Vagina (tissue), 2 donors: ENCODE data around the gene POU6F2. TPM values are rescaled to one million over a fixed set of nuclear protein-coding genes. Genes with fewer than 3 reads are reported as not detected.

ENCODE experiments used
- DNase-seq, 2 donors: peaks; one replicate each; pipeline ENCODE4 v3.0.0-alpha.2; 2017; ENCODE audit errors: extremely low spot score in 2 of 2
- H3K27ac ChIP-seq: fragments of 200-600 bp; sonication (generic); one replicate; pipeline ENCODE4 v1.5.1; 2019
- H3K27me3 ChIP-seq: fragments of 200-600 bp; sonication (generic); one replicate; pipeline ENCODE4 v1.5.1; 2019
- H3K36me3 ChIP-seq, 2 donors: fragments of 200-600 bp; sonication (generic); one replicate each; pipeline ENCODE4 v1.5.1; 2017 to 2019
- H3K4me1 ChIP-seq: fragments of 200-600 bp; sonication (generic); one replicate; pipeline ENCODE4 v1.5.1; 2019
- H3K4me3 ChIP-seq, 2 donors: fragments of 200-600 bp; sonication (generic); 1 replicate in 1 of 2; 2 replicates in 1 of 2; pipeline ENCODE4 v1.5.1; 2016 to 2019
- H3K9me3 ChIP-seq: fragments of 200-600 bp; sonication (generic); one replicate; pipeline ENCODE4 v1.5.1; 2019
- CTCF ChIP-seq, 3 experiments: fragments of 450-650 bp in 2 of 3; fragments of 200-600 bp in 1 of 3; sonication (generic) in 1 of 3; IDR thresholded peaks; one replicate each; pipeline ENCODE4 v1.5.1; 2017 to 2019; ENCODE audit warnings: antibody characterized with exemption in 3 of 3, mild to moderate bottlenecking in 2 of 3, moderate library complexity in 2 of 3
- POLR2A ChIP-seq, 2 donors: fragments of 450-650 bp; IDR thresholded peaks; one replicate each; pipeline ENCODE4 v1.6.1; 2017; ENCODE audit warnings: antibody characterized with exemption in 2 of 2, mild to moderate bottlenecking in 2 of 2, moderate library complexity in 2 of 2
- POLR2AphosphoS5 ChIP-seq, 2 donors: sonication (generic); formaldehyde crosslinking; IDR thresholded peaks; one replicate each; pipeline ENCODE4 v1.9.0; 2017; ENCODE audit warnings: antibody characterized with exemption in 2 of 2, mild to moderate bottlenecking in 2 of 2, low read depth in 1 of 2; ENCODE audit not compliant: insufficient read depth in 1 of 2
- intact Hi-C: fragments of 100-400 bp; cut with DNase I; formaldehyde crosslinking; loops from one replicate; pipeline ENCODE4 v1.15.1; 2023
- total RNA-seq: library from RNA; depleted of rRNA; stranded (reverse); fragments of >200 nt; gene quantifications from one replicate; pipeline ENCODE4 v1.2.3, GENCODE V29; 2016

POU6F2 gene
- total RNA-seq, 1 donor from 2014 or later: not detected

- no peak overlapping the region for H3K4me3 ChIP-seq
- H3K27ac ChIP-seq: no peak overlapping the region
- intact Hi-C loops: no loop called here
- TF ChIP-seq CTCF (IDR thresholded peaks at IDR 0.05) (no peak), POLR2AphosphoS5 (IDR thresholded peaks at IDR 0.05; ENCODE audit: insufficient read depth in 1 of 2, low read depth in 1 of 2) (no peak), POLR2A (IDR thresholded peaks at IDR 0.05) (no peak)
- H3K4me1 ChIP-seq: no peaks in the 10 kb centered on the region
- no peaks in the 10 kb centered on the region for H3K9me3 ChIP-seq
- no peaks in the 10 kb centered on the region for H3K36me3 ChIP-seq
- H3K27me3 ChIP-seq: no peaks in the 10 kb centered on the region
- no peak for DNase-seq
Observed at GRCh38 chr7:39461263-39461820, 483.6 kb downstream of the POU6F2 start.

- DNase-seq: no peak
- intact Hi-C loops: no loop called here
- no peaks in the 10 kb centered on the region for H3K27me3 ChIP-seq
- no peaks in the 10 kb centered on the region for H3K36me3 ChIP-seq
- TF ChIP-seq POLR2AphosphoS5 (IDR thresholded peaks at IDR 0.05; ENCODE audit: insufficient read depth in 1 of 2, low read depth in 1 of 2) (no peak), CTCF (IDR thresholded peaks at IDR 0.05) (no peak), POLR2A (IDR thresholded peaks at IDR 0.05) (no peak)
- no peak overlapping the region for H3K27ac ChIP-seq
- no peak overlapping the region for H3K4me3 ChIP-seq
- H3K4me1 ChIP-seq: no peaks in the 10 kb centered on the region
- no peaks in the 10 kb centered on the region for H3K9me3 ChIP-seq
Observed at GRCh38 chr7:39463252-39463651, 485.5 kb downstream of the POU6F2 start.

- Histone ChIP-seq H3K36me3 (no peaks in the 10 kb centered on the region), H3K9me3 (no peaks in the 10 kb centered on the region), H3K27me3 (no peaks in the 10 kb centered on the region), H3K4me1 (no peaks in the 10 kb centered on the region), H3K27ac (no peak overlapping the region), H3K4me3 (no peak overlapping the region)
- DNase-seq: no peak
- intact Hi-C loops: no loop called here
- no peak for TF ChIP-seq POLR2A (IDR thresholded peaks at IDR 0.05)
- TF ChIP-seq POLR2AphosphoS5 (IDR thresholded peaks at IDR 0.05; ENCODE audit: insufficient read depth in 1 of 2, low read depth in 1 of 2): no peak
- no peak for TF ChIP-seq CTCF (IDR thresholded peaks at IDR 0.05)
Observed at GRCh38 chr7:39464350-39465054, 486.8 kb downstream of the POU6F2 start.

GRCh38 chr7:39465055-39465929 is 487.6 kb downstream of the POU6F2 start:
- Histone ChIP-seq H3K9me3 (no peaks in the 10 kb centered on the region), H3K27ac (no peak overlapping the region), H3K4me3 (no peak overlapping the region), H3K36me3 (no peaks in the 10 kb centered on the region), H3K4me1 (no peaks in the 10 kb centered on the region), H3K27me3 (no peaks in the 10 kb centered on the region)
- intact Hi-C loops: no loop called here
- no peak for TF ChIP-seq POLR2A (IDR thresholded peaks at IDR 0.05)
- TF ChIP-seq CTCF (IDR thresholded peaks at IDR 0.05): peak; percentile 15 to 54 (median 49)
- no peak for DNase-seq
